ENCODE data around the gene BZW1.
"Not testable (repeated sequence)": the region's sequence is repeated elsewhere in the genome, so short reads cannot be mapped to it uniquely, and the experiment has no call there.

The BZW1 gene

DNA sequence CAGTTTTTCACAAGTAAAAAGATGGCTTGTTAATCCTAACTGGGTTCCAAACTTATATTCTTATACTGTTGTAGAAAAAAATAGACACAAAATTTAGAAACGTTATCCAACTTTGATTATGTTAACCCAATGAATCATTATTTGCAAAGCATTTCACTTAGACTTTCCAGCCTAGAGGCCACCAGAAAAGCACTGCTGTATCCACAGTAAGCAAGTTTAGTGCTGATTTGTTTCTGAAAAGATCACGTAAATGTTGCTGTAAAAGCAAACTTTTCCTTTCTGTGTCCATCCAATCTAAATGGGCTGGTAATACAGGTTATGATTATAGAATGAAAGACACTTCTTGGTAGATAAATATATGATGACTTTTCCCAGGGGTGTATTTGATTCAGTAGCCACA, 17.6 kb upstream of the BZW1 start:
- no peak for FAIRE-seq

DNA sequence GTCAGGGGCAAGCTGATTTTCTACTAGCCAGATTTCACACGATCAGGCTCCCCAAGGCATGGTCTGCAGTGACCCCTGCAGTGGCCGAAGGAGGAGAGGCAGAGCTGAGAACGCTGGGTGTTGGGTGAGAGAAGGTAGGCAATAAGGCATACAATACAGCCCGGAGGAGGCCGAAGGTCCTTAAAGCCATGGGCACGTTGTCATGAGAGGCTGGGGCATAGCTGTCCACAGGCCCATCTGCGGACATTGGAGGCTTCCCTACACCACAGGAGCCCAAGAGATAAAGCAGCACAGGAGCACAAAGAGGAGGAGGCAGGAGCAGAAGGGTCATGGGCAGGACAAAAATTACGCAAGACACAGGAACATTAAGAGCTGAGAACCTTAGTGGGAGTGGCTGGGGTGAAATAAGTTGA, 16.7 kb upstream of the BZW1 start:
- FAIRE-seq, result no peak

DNA sequence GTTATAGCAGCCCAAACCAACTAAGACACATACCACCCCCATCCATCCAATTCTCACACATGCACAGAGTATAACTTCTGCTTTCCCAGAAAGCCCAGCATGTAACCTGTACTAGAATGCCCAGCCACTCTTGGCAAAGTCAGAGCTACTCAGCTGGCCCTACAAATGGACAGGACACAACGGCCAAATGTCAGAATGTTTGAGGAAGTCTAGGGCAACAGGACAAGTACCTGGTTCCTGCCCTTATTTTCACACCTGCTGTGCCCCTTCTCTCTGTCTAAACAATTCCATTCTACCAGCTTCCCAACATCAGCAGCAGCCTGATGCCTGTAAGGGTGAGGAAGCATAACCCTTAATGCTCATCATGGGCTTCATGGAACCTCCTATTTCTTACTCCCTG, 15.1 kb upstream of the BZW1 start:
- no peak for FAIRE-seq

DNA sequence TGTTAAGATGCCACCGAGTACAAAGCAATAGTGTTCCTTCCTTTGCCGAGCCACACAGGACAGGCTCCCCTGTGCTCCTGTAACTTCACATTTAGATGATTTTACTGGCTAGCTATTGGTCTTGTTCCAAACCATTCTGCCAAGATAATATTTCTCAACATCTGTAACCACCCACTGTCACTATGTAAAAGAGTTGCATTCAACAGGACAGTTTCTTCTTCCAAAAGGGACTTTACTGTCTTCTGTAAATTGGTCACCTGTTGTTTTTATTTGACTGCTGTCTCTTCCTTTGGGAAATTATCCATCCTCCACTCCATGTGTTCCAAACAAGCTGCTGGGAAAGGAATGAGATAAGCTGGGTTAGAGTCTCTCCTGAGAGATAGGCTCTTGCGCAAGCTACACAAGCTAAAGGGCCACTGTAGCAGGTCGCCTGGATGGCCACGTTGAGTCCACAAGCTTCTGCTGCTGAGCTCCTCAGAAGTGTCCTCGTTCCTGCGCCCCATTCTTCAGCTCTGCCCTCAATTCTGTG, 14.4 kb upstream of the BZW1 start:
- FAIRE-seq, result no peak

DNA sequence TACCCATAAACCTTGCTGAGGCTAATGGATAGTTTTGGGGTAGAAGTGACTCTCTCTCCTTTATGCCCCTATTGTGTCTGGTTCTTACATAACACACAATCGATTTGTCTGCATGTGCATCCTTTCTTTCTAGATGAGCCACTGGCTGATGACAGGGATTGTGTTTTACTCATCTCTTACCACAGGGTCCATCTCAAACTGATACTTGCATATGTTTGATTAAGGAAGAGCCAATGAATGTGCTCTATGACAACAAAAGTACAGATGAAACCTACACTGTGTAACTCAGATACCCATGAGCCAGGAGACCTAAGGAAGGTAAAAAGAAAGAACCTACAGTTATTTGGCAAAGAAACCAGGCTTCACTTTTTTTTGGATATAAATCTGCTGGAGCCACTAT, 13.2 kb upstream of the BZW1 start:
- FAIRE-seq, result no peak

DNA sequence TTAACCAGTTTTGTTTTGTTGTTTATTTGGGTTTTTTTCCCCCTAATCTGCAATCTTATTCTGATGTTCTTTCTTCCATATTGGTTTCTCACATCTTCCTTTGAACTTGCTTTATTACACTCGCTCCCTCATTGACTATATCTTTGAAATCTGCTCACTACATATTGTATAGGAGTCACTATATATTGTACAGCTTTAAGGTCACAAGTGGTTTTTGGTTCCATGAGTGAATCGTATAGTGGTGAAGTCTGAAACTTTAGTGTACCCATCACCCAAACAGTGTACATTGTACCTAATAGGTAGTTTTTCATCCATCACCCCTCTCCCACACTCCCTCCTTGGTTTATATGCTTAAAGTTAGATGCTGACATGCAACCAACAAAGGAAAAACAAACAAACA, 11.3 kb upstream of the BZW1 start:
- FAIRE-seq, result no peak

DNA sequence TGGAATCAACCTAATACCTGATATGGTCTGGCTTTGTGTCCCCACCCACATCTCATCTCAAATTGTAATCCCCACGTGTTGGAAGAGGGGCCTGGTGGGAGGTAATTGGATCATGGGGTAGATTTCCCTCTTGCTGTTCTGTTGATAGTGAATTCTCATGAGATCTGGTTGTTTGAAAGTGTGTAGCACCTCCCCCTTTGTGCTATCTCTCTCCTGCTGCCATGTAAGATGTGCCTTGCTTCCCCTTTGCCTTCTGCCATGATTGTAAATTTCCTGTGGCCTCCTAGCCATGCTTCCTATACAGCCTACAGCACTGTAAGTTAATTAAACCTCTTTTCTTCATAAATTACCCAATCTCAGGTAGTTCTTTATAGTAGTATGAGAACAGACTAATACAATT, 10.3 kb upstream of the BZW1 start:
- FAIRE-seq, result not testable (repeated sequence)

DNA sequence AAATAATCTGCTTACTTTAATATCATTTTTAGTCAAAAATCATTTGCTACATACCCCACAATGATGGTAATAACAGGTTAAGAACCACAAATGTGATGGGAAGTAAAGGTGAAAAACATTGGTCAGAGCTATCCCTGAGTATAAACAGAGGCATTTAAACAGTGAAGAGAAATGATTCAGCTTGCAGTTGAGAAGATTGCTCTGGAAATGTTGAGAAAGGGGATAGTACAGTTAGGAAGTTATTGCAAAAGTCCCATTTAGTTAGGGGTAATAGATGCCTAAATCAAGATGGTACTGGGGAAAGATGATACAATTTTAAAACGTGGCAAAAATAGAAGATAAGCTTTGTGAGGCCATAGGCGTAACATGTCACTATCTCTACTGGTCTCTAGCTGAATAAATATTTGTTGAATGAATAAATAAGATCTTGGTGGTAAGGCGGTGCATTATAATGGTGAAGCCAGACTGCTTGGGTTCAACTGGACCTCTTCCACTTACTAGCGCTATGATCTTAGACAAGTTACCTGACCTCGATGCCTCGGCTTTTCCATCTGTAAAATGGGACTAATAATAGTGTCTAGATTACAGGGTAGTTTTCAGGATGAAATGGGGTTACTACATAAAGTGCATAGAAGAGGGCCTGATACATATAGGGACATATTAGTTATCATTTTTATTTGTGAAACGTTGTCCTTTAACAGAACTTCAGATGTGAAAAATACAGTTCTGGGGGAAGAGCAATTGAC, 2.0 kb upstream of the BZW1 start:
- no peak for FAIRE-seq

DNA sequence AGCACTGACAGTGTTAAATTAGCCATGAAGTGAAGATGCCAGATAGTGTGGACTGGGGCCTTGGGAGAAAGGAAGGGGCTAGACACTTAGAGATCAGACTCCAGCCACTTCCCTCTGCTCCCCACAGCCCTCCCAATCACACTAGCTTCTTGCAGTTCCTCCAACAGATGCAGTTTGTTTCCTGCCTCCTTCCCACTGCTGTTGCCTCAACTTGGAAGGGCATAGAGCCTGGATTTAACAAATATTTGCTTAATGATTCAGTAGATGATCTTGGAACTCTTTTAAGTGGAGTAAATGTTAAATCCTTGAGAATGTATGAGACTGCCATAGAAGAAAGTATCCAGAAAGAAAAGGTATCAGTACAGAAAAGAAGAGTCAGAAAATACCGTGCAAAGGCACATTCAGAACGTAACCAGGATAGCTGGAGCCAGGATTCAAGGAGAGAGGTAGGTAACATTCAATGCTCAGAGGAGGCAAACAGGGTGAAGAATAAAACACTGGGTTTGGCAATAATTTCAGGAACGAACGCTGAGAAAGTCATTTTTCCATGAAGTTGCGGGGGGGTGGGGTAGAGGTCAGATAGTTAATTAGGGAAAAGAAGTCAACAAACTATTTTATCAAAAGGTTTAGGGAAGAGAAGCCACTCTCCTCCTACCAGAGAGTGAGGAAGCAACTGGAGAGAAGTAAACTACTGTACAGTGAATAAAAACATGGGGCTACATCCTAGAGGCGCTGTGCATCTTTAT, 1.3 kb upstream of the BZW1 start:
- FAIRE-seq, result no peak

DNA sequence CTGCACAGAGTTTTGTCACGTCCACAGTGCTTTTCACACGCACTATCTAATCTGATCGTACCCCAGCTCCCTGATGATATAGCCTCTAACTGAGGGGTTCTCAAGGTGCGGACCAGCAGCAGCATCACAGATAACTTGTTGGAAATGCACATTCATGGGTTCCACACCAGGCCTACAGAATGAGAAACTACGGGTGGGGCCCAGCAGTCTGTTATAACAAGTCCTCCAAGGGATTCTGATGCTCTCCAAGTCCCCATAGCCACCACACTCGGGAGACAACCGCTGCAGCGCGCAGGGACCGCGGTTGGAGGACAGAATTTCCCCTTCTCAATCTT, 745 bp upstream of the BZW1 start:
- no peak for FAIRE-seq

DNA sequence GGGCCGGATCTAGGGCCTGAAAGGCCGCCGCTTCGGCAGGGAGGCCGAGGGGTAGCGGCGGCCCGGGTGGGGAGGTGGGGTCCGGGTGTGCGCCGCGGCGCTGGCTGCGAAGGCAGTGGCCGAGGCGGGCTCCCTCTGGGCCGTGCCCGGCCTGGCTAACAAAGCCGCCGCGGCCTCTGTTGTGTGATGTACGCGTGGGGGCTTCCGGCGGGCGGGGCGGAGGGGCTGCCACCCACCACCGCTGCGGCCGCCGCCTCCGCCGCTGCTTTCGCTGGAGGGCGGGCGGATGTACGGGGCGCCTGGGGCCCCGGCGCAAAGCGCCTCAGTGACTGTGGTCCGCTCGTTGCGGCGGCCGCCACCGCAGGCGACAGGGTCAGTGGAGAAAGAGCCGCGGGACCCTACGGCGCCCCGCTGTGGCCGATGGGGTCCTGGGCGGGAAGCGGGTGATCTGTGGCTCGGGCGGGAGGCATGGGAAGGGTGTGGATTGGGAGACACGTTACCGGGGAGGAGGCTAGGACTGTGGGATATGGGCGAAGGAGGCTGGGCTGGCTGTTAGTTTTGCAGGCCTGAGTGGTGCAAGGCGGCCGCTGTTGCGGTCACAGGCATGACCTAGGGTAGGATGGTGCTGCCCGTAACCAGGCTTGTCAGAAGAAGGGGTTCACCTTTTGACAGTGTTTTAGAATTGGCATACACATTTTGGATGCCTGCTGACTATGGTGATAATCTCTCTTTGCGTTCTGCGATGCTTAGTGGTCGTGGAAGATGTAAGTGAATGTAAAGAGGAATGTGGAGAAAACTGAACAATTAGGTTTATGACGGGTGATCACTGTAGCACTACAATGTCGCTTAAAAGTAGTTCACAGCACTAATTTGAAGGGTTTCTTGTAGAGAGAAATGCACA, 662 bp downstream of the BZW1 start:
- no peak for FAIRE-seq

DNA sequence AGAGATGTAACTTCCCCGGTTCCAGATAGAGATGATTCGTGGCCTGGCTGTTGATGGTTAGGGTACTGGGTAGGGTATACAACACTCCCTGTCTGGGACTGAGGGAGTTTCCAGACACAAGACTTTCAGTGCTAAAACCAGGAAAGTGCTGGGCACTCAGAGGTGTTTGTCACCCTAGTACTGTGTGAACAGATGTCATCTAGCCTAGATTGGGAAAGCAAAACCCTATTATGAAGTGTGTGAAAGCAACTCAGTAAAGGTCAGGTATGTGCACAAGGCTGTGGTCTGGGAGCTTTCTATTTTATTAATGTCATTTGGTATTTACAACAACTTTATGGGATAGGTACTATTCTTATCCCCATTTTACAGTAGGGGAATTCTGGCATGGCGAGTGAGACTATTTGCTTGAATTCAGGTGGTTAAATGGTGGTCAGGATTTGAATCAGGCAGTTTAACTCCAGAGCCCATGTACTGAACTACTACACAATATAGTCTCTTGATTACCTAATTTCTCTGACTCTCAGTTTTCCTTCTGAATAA, 2.6 kb downstream of the BZW1 start:
- FAIRE-seq, result no peak

DNA sequence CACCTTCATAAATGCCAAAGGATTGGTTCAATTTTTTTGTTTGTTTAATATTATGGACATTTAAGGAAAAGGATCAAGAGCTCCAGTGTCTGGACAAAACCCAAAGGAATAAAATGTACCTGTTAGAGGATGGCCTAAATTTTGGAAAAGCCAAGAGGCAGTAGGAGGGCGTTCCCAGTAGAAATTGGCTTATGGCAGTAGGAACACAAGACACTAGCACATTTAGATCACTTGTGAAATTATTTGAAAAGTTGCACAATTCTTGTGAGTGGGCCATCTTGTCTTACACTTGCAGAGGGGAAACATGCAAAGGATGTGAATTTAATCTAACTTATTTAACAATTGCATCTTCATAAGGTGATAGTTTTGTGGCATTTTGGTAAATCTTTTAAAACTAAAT, 3.2 kb downstream of the BZW1 start:
- FAIRE-seq, result no peak

DNA sequence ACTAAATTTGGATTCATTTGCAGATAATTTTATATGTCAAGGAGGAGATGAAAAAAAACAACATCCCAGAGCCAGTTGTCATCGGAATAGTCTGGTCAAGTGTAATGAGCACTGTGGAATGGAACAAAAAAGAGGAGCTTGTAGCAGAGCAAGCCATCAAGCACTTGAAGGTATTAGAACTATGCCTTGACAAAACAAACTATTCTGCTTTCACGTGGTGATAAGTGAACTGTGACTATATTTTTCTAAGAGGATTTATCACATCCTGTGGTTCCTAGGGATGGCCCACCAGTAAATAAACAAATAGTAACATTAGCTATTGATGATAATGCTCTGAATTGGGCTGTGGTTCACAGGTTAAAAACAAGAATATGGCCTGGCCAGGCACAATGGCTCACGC, 7.0 kb downstream of the BZW1 start:
- not testable (repeated sequence) for FAIRE-seq

DNA sequence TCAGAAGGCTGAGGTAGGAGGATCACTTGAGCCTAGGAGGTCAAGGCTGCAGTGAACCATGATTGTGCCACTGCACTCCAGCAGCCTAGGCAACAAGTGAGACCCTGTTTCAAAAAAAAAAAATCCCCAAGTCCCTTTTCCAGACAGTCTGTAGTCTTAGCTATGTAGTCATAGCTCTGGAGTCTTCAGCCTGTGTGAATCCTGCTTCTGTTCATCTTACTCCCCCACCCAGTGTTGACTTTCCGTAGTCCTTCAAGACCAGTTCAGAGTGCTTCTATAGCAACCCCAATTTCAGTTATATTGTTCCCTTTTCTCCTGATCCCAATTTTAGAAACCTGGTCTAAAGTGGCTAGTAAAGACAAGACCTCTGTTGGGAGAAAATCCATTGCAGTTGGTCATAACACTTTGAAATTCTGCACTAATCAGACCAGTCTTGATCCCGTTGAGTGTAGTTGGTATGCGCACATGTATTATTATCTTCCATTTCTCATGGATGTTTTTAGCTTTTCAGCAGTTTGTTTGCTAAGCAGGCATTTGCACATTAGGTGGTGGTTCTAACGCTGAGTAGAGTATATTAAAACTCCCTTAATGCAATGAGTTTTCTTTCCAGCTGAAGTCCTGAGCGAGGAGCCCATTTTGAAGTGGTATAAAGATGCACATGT, 9.0 kb downstream of the BZW1 start:
- no peak for FAIRE-seq

DNA sequence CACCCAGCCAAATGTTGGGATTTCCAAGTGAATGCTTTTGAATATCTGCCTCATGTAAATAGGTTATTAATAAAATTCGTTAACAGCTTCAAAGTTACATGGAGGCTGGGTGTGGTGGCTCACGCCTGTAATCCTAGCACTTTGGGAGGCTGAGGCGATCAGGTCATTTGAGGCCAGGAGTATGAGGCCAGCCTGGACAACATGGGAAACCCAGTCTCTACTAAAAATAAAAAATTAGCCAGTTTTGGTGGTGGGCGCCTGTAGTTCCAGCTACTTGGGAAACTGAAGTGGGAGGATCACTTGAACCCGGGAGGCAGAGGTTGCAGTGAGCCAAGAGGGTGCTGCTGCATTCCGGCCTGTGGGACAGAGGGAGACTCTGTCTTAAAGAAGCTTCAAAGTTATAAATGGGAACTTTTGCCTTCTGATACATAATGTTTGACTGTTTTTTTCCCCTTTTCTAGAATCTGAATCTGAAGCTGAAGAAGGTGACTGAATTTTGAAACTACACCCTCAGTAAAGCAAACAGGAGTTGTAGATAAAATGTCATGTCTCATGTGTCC, 10.1 kb downstream of the BZW1 start:
- FAIRE-seq, result no peak

DNA sequence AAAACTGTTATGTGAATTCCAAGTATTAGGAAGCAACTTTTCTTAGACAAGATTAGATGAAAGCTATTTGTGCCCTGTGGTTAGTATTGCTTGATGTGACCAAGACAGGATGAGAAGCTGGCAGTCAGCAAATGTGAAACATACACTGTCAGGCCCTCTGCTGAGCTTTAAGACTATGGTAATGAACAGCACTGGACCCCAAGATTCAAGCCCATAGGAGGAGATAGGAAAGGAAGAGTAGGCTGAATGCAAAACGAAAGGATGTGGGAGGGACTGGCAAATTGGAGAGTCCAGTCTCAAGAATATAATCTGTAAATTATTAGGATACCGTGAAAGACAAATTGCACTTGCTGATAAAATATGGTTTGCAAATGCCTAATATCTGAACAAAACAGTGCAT, 16.4 kb downstream of the BZW1 start:
- no peak for FAIRE-seq

DNA sequence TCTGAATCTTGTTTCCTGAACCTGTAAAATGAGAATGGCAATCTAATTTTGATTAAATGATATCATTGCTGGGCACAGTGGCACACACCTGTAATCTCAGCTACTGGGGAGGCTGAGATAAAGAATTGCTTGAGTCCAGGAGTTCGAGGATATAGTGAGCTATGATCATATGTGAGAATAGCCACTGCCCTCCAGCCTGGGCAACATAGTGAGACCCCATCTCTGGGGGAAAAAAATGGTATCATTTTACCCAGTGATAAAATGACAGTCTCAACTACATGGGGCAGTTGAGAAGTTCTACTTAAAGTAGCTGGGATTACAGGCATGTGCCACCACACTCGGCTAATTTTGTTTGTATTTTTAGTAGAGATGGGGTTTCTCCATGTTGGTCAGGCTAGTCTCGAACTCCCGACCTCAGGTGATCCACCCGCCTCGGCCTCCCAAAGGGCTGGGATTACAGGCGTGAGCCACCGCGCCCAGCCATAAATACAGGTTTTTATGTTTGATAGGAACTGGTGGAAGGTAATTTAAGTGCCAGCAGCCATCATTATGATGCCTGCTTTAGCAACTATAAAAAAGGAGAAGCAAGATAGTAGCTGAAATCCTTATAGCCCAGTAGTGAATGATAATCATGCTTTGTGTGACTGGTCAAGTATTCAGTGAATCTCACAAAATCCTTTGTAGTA, 17.0 kb downstream of the BZW1 start:
- FAIRE-seq, result no peak

DNA sequence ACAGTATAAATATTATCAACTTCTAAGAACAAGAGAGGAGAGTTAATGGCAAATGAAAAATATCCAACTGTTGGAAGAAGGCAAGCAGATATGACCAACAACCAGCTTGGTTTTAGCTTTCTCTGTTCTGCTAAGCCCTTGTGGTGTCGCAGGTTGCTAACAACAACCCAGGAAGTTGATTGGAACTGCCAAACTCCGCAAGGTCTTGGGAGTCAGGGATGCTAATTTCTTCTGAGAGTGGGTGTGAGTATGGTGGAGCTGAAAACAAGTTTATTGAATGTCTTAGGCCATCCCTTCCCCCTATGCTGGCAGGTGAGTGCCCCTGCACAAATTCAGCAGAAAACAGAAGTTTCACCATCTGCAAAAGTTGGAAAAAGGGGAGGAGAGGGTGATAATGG, 17.5 kb downstream of the BZW1 start:
- FAIRE-seq, result no peak

DNA sequence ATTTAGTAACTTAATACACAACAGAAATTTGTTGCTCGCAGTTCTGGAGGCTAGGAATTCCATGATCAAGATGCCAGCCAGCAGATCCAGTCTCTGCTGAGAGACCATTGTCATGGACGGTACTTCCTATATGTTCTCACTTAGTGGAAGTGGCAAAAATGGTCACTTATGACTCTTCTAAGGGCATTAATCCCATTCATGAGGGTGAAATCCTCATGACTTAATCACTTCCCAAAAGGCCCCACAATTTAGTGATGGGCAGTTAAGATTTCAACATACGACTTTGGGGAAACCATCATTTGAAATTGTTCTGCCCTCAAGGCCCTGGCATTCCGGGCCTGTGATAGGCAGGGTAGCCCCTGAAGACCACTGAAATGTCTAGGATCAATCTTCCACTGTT, 23.0 kb downstream of the BZW1 start:
- no peak for FAIRE-seq

DNA sequence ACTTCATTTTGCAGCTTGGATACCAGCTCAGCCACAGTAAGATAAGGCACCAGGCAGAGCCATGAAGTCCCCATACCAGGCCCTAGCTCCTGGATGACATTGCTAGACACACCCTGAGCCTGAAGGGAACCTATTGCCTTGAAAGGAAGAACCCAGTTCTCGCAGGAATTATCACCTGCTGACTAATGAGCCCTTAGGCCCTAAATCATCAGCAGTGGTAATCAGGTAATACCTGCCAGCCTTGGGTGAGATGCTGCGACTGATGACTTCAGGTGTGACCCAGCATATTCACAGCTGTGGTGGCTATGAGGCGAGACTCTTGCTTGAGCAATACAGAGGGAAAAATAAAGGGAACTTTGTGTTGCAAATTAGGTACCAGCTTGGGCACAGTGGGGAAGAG, 27.8 kb downstream of the BZW1 start:
- no peak for FAIRE-seq

All from endometrium (tissue), 2 donors.